KMS-11 (cell line): Measurements from ENCODE around the gene TIGAR.

Experiments
- H2AFZ ChIP-seq: fragments of 200-600 bp; sonication (generic); 2 replicates; pipeline ENCODE4 v1.6.1; 2016; ENCODE audit warnings: antibody characterized with exemption, mixed run types, low read depth
- H3K27ac ChIP-seq: fragments of 200-600 bp; sonication (generic); 2 replicates; pipeline ENCODE4 v1.6.1; 2016; ENCODE audit warnings: mild to moderate bottlenecking, mixed run types
- H3K27me3 ChIP-seq: fragments of 200-600 bp; sonication (generic); 2 replicates; pipeline ENCODE4 v1.6.1; 2017; ENCODE audit warnings: mild to moderate bottlenecking, low read depth, mixed run types, moderate library complexity; ENCODE audit not compliant: insufficient read depth
- H3K36me3 ChIP-seq: fragments of 200-600 bp; sonication (generic); 2 replicates; pipeline ENCODE4 v1.6.1; 2017; ENCODE audit warnings: mild to moderate bottlenecking, mixed run types; ENCODE audit not compliant: insufficient read depth
- H3K4me1 ChIP-seq: fragments of 200-600 bp; sonication (generic); 2 replicates; pipeline ENCODE4 v1.6.1; 2016; ENCODE audit warnings: mild to moderate bottlenecking, low read depth, mixed run types; ENCODE audit not compliant: poor library complexity, severe bottlenecking
- H3K4me2 ChIP-seq: fragments of 200-600 bp; sonication (generic); 2 replicates; pipeline ENCODE4 v1.7.0; 2016; ENCODE audit warnings: mild to moderate bottlenecking, mixed run types
- H3K4me3 ChIP-seq: fragments of 200-600 bp; sonication (generic); IDR thresholded peaks from 2 replicates; pipeline ENCODE4 v1.6.1; 2017; ENCODE audit warnings: low read depth, low read length, mixed read lengths; ENCODE audit not compliant: insufficient read depth
- H3K79me2 ChIP-seq: fragments of 200-600 bp; sonication (generic); 2 replicates; pipeline ENCODE4 v1.6.1; 2016; ENCODE audit warnings: low read depth, mixed run types; ENCODE audit not compliant: insufficient read depth
- H3K9ac ChIP-seq: fragments of 200-600 bp; sonication (generic); 2 replicates; pipeline ENCODE4 v1.6.1; 2016; ENCODE audit warnings: mild to moderate bottlenecking, mixed run types
- H4K20me1 ChIP-seq: fragments of 200-600 bp; sonication (generic); 2 replicates; pipeline ENCODE4 v1.6.1; 2016; ENCODE audit warnings: mild to moderate bottlenecking, mixed run types; ENCODE audit not compliant: insufficient read depth
- TF ChIP-seq, protein P1 (sequence below): fragments of 200-600 bp; sonication (generic); conservative IDR thresholded peaks from 2 replicates; pipeline ENCODE4 v1.6.1; 2017; ENCODE audit warnings: low read depth, mild to moderate bottlenecking, antibody characterized with exemption, low read length, moderate library complexity, mixed read lengths

Gene TIGAR

DNA sequence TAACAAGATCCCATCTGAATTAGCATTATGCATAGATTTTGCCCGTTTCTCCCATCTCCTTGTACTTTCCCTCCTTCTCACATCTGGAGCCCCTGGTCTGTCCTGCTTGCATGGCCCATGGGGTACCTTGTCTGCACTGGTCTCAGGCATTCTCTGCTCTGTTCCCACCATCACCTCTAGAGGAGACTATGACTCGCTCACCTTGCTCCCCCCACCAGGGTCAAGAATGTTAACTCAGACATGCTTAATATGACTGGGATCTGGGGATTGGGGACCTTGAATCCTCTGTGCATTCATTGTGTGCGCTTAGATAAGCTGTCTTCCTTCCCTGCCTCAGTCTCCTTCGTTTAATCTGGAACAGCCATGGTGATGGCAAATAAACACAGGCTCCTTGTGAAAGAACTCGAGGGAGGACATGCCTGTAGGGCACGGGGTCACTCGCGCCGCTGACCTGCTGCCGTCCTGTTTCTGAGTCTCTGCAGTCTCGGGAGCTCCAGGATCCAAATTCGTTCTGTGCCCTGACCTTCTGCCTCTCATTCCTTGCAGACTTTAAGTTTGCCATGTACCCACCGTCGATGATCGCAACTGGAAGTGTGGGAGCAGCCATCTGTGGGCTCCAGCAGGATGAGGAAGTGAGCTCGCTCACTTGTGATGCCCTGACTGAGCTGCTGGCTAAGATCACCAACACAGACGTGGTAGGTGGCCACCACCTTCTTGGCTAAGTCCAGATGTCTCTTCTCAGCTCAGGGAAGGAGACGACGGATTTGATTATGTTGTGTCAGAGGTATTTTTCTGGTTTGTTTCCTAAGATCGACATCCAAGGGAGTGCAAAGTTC, 32.5 kb upstream of the TIGAR start:
- no peak overlapping the region for H3K9ac ChIP-seq
- H3K79me2 ChIP-seq = peaks cover 100% of the 10 kb centered on the region

DNA sequence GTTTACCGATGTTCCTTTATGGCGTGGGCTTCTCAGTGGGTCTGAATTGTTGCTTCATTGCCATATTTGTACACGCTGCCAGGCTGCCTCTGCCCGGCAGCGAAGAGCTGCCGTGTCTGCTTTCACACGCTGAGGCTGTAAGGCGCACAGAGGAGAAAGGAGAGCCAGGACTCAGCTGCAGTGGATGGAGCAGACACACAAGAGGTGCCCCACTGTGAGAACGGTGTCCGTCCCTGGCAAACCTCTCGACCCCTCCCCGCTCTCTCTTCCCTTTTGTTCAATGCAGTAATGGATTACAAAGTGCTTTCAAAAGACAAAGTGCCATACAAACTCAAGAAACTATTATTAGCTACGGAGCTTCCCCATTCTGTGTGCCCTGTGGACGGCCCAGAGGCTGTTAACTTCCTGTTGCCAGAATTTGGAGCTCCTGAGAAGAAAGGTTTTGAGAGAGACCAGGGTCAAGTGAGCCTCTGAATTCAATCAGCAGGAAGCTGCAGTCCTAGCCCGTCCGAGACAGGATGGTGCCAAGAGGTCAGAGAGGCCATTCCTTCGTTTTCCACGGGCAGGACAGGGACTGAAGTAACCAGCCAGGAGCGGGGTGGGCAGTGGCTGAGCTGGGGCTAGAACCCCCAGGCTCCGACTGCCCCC, 31.7 kb upstream of the TIGAR start:
- H3K4me3 ChIP-seq = no peak overlapping the region
- no peak overlapping the region for H3K27ac ChIP-seq
- H2AFZ ChIP-seq = no peak overlapping the region
- peaks cover 16% of the 10 kb centered on the region; the same call in 1 of the 2 replicates for H3K36me3 ChIP-seq
- H3K27me3 ChIP-seq = no peaks in the 10 kb centered on the region
- TF ChIP-seq, protein P1, sequence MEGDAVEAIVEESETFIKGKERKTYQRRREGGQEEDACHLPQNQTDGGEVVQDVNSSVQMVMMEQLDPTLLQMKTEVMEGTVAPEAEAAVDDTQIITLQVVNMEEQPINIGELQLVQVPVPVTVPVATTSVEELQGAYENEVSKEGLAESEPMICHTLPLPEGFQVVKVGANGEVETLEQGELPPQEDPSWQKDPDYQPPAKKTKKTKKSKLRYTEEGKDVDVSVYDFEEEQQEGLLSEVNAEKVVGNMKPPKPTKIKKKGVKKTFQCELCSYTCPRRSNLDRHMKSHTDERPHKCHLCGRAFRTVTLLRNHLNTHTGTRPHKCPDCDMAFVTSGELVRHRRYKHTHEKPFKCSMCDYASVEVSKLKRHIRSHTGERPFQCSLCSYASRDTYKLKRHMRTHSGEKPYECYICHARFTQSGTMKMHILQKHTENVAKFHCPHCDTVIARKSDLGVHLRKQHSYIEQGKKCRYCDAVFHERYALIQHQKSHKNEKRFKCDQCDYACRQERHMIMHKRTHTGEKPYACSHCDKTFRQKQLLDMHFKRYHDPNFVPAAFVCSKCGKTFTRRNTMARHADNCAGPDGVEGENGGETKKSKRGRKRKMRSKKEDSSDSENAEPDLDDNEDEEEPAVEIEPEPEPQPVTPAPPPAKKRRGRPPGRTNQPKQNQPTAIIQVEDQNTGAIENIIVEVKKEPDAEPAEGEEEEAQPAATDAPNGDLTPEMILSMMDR = no peak
- H3K4me2 ChIP-seq = no peak overlapping the region
- peaks cover 40% of the 10 kb centered on the region for H4K20me1 ChIP-seq
- no peaks in the 10 kb centered on the region for H3K4me1 ChIP-seq
- H3K9ac ChIP-seq = no peak overlapping the region
- H3K79me2 ChIP-seq = peaks cover 99% of the 10 kb centered on the region

More for the DNA sequence above, 32.5 kb upstream of the TIGAR start:
- no peak overlapping the region for H3K4me3 ChIP-seq
- H3K27ac ChIP-seq = no peak overlapping the region
- H3K36me3 ChIP-seq = peaks cover 16% of the 10 kb centered on the region; the same call in 1 of the 2 replicates
- TF ChIP-seq, protein P1 = no peak
- H3K4me2 ChIP-seq = no peak overlapping the region
- no peaks in the 10 kb centered on the region for H3K4me1 ChIP-seq
- peaks cover 48% of the 10 kb centered on the region for H4K20me1 ChIP-seq
- H3K27me3 ChIP-seq = no peaks in the 10 kb centered on the region
- no peak overlapping the region for H2AFZ ChIP-seq

DNA sequence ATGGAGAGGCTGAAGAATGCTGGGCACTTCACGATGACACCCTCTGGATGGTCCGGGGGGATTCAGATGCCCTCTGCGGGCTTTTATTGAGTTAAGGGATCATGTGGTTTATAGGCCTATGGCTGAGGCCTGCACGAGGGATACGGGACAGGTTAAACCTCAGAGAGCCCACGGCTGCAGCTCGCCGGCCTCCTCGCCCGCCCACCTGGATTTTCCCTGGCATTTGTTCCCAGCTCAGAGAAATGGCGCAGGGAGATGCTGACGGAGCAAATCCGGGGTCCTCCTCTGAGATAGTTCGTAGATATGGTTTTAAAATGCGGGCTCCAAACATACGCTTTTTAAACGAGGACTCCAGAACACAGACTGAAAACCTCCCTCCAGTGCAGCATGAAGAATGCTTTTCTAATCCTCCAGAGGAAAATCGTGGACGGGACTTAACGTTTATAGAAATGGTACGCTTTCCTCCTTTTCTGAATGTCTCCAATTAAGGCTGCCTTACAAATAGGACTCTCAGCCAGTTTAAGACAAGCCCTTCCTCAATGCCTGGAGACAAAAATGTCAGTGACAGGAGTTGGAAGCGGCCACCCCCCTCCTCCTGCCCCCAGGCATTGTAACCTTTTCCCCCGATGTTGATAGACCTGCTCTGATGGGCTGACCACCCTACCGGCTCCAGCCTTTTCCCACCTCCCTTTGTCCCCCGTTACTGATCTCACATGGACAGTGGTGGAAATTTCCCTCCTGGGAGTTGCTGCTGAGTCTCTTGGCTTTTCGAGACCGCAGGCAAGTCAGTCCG, 30.8 kb upstream of the TIGAR start:
- no peak overlapping the region for H3K4me2 ChIP-seq
- H3K36me3 ChIP-seq = peaks cover 13% of the 10 kb centered on the region; the same call in 1 of the 2 replicates
- no peak overlapping the region for H2AFZ ChIP-seq
- peaks cover 42% of the 10 kb centered on the region for H4K20me1 ChIP-seq
- H3K27ac ChIP-seq = no peak overlapping the region
- H3K4me3 ChIP-seq = no peak overlapping the region
- H3K4me1 ChIP-seq = no peaks in the 10 kb centered on the region
- no peaks in the 10 kb centered on the region for H3K27me3 ChIP-seq
- TF ChIP-seq, protein P1 = no peak
- H3K79me2 ChIP-seq = peaks cover 98% of the 10 kb centered on the region
- H3K9ac ChIP-seq = no peak overlapping the region

DNA sequence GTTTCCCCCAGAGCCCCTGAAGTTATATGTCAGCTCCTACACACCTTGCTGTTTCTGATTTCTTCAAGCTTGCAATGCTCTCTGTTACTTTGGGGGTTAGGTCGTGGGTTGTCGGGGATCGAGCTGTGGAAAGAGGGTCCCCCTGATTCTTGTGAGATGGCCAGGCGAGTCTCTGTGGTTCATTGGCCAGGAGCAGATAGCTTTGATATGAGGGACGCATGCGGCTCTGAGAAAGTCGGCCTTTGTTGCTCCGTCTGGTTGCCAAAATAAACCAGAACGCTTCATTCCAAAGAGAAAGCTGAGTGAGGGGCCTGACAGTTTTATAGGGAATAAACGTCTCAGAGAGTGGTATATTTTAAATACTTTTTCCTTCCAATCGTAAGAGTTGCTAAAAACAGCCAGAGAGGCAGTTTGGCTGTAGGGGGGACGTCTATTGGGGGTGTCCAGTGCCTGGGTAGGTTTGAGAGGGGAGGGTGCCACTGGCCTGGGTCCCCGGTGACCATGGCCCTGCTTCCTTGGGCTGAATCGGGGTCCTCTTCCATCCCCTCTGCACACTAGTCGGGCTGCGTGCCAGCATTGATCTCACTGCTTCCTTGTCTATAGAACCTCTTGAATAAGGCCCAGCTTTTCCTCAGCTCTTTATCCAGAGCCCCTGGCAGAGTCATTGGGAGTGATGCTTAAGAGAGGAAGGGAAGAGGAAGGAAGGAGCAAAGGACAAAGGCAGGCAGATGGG, 28.5 kb upstream of the TIGAR start:
- H3K4me1 ChIP-seq = no peaks in the 10 kb centered on the region
- no peak overlapping the region for H3K27ac ChIP-seq
- no peak overlapping the region for H3K9ac ChIP-seq
- H2AFZ ChIP-seq = no peak overlapping the region
- no peak overlapping the region for H3K4me3 ChIP-seq
- no peaks in the 10 kb centered on the region for H3K27me3 ChIP-seq
- peaks cover 38% of the 10 kb centered on the region for H4K20me1 ChIP-seq
- no peak overlapping the region for H3K4me2 ChIP-seq
- peaks cover 90% of the 10 kb centered on the region for H3K79me2 ChIP-seq
- H3K36me3 ChIP-seq = peaks cover 5% of the 10 kb centered on the region; the same call in 1 of the 2 replicates
- TF ChIP-seq, protein P1 = no peak
